GM12892 (cell line): Measurements from ENCODE around the gene THAP2.

Experiments used
- POLR2A ChIP-seq: IDR thresholded peaks from 2 replicates; pipeline ENCODE4 v1.6.1; 2011; ENCODE audit warnings: low read depth, low read length, control low read depth
- POLR2AphosphoS5 ChIP-seq: IDR thresholded peaks from 2 replicates; pipeline ENCODE4 v1.6.1; 2011; ENCODE audit warnings: low read depth, low read length, control low read depth
- TAF1 ChIP-seq: IDR thresholded peaks from 2 replicates; pipeline ENCODE4 v1.6.1; 2011; ENCODE audit warnings: low read depth, mild to moderate bottlenecking, control low read depth, low read length, borderline replicate concordance

DNA sequence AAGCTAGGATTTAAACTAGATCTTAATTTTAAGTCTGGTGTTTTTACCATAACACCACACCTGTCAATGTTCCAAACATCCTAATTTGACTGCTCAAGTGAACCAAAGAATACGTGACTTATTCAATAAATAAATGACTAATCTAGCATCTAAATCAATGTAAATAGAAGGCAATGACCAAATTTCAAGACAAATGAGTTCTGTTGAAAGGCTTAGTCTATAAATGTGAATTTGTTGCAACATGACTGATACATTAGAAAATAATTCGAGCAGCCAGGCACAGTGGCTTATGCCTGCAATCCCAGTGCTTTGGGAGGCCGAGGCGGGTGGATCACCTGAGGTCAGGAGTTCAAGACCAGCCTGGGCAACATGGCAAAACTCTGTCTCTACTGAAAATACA, 15.6 kb upstream of the THAP2 start:
- TF ChIP-seq POLR2AphosphoS5: no peak
- TF ChIP-seq POLR2A: no peak
- TF ChIP-seq TAF1: no peak
